Frontal cortex (tissue), 1 donor: ENCODE data around the gene NDE1. TPM values are rescaled to one million over a fixed set of nuclear protein-coding genes. Genes with fewer than 3 reads are reported as not detected.

Experiments
- total RNA-seq: library from RNA; depleted of rRNA; stranded (reverse); fragments of >200 nt; gene quantifications from one replicate; pipeline ENCODE4 v1.2.3, GENCODE V29; 2014

The NDE1 gene
- total RNA-seq, 1 donor from 2014 or later, result 4.1 TPM

Other genes starting within 250 kb of the NDE1 start
- 81.1 TPM for gene BMERB1, start 215.7 kb upstream of the NDE1 start, total RNA-seq
- 20.4 TPM for gene MARF1, start 7.1 kb upstream of the NDE1 start, total RNA-seq
- 1.2 TPM for gene MYH11, start 206.8 kb downstream of the NDE1 start, total RNA-seq
- gene CEP20, start 238.4 kb downstream of the NDE1 start, total RNA-seq, result 44.8 TPM